Thymus (tissue), 14 donors: Measurements from ENCODE around the gene SLC12A8. TPM values are rescaled to one million over a fixed set of nuclear protein-coding genes. Genes with fewer than 3 reads are reported as not detected.

Experiments used
- DNase-seq, 9 donors: peaks; one replicate each; pipeline ENCODE4 v3.0.0-alpha.2; 2013; ENCODE audit warnings: low spot score in 9 of 9, low read depth in 6 of 9, missing footprints in 1 of 9
- H3K27ac ChIP-seq, 2 donors: one replicate each; pipeline ENCODE4 v1.5.1; 2013; ENCODE audit warnings: control low read depth in 1 of 2, low read depth in 1 of 2, low read length in 1 of 2, mild to moderate bottlenecking in 1 of 2, moderate library complexity in 1 of 2
- H3K27me3 ChIP-seq, 2 donors: one replicate each; pipeline ENCODE4 v1.5.1; 2013; ENCODE audit warnings: low read length in 1 of 2; ENCODE audit not compliant: control insufficient read depth in 2 of 2, insufficient read depth in 1 of 2
- H3K36me3 ChIP-seq, 2 donors: one replicate each; pipeline ENCODE4 v1.5.1; 2013; ENCODE audit warnings: low read length in 1 of 2, mild to moderate bottlenecking in 1 of 2, moderate library complexity in 1 of 2; ENCODE audit not compliant: control insufficient read depth in 2 of 2, insufficient read depth in 2 of 2
- H3K4me1 ChIP-seq, 2 donors: one replicate each; pipeline ENCODE4 v1.5.1; 2013; ENCODE audit warnings: low read length in 2 of 2; ENCODE audit not compliant: control insufficient read depth in 2 of 2, insufficient read depth in 2 of 2
- H3K4me3 ChIP-seq, 2 donors: one replicate each; pipeline ENCODE4 v1.5.1; 2013; ENCODE audit warnings: low read length in 2 of 2, control low read depth in 1 of 2, mild to moderate bottlenecking in 1 of 2
- H3K9me3 ChIP-seq, 2 donors: one replicate each; pipeline ENCODE4 v1.5.1; 2013; ENCODE audit warnings: low read length in 1 of 2, mild to moderate bottlenecking in 1 of 2; ENCODE audit not compliant: control insufficient read depth in 2 of 2, insufficient read depth in 1 of 2
- WGBS: extraction: QIAGEN DNeasy Blood & Tissue Kit; methylation state at CpG from one replicate; pipeline ENCODE4 v1.1.7; 2013; 5-methylcytosine and 5-hydroxymethylcytosine counted together
- long read RNA-seq, 10 donors: transcript quantifications; one replicate each; lab custom pipeline, GENCODE V29; 2026
- polyA plus RNA-seq: library from polyadenylated mRNA; stranded (reverse); fragments of 200-250 nt; gene quantifications from one replicate; pipeline ENCODE4 v1.2.3, GENCODE V29; 2013
- total RNA-seq: library from RNA; stranded (reverse); fragments of 120-200 nt; gene quantifications from one replicate; pipeline ENCODE4 v1.2.4, GENCODE V29; 2013
- donor health status: healthy.

SLC12A8 gene, protein sequence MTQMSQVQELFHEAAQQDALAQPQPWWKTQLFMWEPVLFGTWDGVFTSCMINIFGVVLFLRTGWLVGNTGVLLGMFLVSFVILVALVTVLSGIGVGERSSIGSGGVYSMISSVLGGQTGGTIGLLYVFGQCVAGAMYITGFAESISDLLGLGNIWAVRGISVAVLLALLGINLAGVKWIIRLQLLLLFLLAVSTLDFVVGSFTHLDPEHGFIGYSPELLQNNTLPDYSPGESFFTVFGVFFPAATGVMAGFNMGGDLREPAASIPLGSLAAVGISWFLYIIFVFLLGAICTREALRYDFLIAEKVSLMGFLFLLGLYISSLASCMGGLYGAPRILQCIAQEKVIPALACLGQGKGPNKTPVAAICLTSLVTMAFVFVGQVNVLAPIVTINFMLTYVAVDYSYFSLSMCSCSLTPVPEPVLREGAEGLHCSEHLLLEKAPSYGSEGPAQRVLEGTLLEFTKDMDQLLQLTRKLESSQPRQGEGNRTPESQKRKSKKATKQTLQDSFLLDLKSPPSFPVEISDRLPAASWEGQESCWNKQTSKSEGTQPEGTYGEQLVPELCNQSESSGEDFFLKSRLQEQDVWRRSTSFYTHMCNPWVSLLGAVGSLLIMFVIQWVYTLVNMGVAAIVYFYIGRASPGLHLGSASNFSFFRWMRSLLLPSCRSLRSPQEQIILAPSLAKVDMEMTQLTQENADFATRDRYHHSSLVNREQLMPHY
- 0.94 TPM for total RNA-seq
- polyA plus RNA-seq = 0.80 TPM
- long read RNA-seq, donor 1, partial matches to known transcripts = 0 of 1 reads
- long read RNA-seq, donor 1, other reads (novel, unspliced or antisense) = 0 of 1 reads
- long read RNA-seq, donor 2 = 0 reads
- long read RNA-seq, donor 3 = 0 reads
- long read RNA-seq, donor 4 = 0 reads
- long read RNA-seq, donor 5, partial matches to known transcripts = 0 of 1 reads
- long read RNA-seq, donor 5, other reads (novel, unspliced or antisense) = 0 of 1 reads
- long read RNA-seq, donor 6 = 0 reads
- long read RNA-seq, donor 7 = 0 reads
- long read RNA-seq, donor 8 = 0 reads
- long read RNA-seq, donor 9 = 0 reads
- long read RNA-seq, donor 10 = 0 reads

DNA sequence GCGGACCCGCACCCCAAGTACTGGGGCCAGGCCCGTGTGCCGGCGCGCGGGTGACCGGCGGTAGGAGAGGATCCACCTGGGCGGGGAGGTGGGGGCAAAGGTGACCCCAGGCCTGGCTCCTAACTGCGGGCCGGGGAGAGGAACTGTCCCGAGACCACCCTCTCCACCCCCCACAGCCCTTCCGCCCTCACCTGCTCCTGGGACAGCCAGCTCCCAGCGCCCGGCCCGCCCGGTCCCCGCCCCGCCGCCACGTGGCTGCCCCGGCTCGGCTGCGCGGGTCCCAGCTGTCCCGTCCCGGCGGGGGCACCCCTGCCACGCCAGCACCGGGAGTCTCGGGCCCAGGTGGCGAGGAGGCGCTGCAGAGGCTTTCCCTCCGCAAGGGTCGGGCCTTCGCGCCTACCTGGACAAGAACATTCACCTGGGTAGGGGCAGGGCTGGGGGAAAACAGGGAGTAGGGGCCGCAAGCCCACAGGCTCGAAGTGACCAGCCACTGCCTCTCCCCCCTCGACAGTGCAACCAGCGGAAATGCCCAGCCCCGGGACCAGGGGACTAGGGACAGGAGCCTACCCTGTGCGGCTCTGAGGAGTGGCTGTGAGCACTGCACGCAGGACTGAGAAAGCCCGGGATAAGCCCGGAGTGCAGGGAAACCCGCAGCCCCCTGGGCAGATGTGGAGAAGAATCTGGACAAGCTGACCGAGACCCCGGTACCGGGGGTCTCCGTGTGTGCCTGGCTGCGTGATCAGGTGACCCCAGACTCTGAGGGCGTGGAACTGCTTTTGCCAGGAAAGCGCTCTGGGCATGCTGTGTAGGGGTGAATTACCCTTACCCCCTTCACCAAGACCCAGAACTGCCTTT lies at the start of gene SLC12A8:
Gene SLC12A8 (minus strand): TSS at position 240 of the 855 bp plus-strand sequence. CDS start 1,399 bp downstream, outside the sequence.
- H3K4me3 ChIP-seq = peak within 1 kb of the TSS in 1 of 2 donors; percentile 33
- DNase-seq = no peak
- no peaks in the 10 kb centered on the region for H3K36me3 ChIP-seq
- H3K27me3 ChIP-seq = peaks cover 38 to 59% of the 10 kb centered on the region in 2 donors
- no peak within 1 kb of the TSS for H3K27ac ChIP-seq
- H3K9me3 ChIP-seq = peaks cover 0 to 7% of the 10 kb centered on the region in 2 donors
- peaks cover 2% of the 10 kb centered on the region in 2 donors for H3K4me1 ChIP-seq
- WGBS = 9% methylated on average over 55 of the region's 55 CpGs

DNA sequence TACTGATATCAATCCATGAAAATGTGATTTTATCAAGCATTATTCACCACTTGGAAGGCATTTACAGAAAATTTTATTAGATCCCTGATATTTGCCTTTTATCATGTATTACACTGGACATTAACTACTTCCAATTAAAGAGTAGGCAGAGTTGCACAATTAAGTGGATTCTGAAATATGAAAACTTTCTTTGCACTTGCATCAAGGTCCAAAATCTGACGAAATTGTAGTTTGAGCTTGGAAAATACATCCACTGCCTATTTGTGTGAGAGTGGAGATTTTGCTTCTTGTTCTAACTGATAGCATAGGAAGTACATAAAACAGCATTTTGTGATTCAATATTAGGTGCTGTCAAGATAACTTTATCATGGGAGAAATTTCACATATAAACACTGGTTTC lies 49.6 kb upstream of the SLC12A8 start:
- Histone ChIP-seq H3K36me3 (peaks cover 0 to 10% of the 10 kb centered on the region in 2 donors), H3K9me3 (peaks cover 0 to 3% of the 10 kb centered on the region in 2 donors), H3K27me3 (no peaks in the 10 kb centered on the region), H3K4me1 (no peaks in the 10 kb centered on the region), H3K27ac (no peak overlapping the region), H3K4me3 (no peak overlapping the region)
- 97% methylated on average over 1 of the region's 1 CpG for WGBS
- DNase-seq = no peak

DNA sequence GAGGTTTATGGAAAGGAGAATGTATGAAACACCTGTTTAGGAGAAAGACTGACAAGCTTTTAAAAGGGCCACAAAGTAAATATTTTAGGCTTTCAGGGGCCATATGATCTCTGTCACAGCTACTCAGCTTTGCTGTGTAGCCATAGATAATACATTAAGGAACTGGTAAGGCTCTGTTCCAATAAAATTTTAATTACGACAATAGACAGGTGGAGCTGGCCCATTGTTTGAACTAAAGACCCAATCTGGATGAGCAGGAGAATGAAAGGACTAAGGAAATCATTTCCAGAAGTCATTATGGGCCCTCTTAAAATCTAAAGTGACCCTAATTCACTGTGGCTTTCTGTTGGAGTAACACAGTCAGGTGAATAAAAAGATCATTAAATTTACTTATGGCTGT lies 48.5 kb upstream of the SLC12A8 start:
- 100% methylated on average over 1 of the region's 1 CpG for WGBS
- peaks cover 0 to 6% of the 10 kb centered on the region in 2 donors for H3K9me3 ChIP-seq

DNA sequence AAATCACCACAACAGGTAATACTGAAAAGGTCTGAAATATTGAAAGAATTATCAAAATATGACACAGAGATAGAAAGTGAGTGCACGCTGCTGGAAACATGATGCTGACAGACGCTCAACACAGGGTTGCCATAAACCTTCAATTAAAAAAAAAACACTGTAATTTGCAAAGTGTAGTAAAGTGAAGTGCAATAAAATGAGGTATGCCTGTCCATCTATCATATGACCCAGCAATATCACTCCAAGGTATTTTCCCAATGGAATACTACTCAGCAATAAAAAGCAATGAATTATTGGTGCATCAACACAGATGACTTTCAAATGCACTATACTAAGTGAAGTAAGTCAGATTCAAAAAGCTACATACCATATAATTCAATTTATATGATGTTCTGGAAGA lies 47.6 kb upstream of the SLC12A8 start:
- no peak overlapping the region for H3K4me3 ChIP-seq
- DNase-seq = no peak
- H3K9me3 ChIP-seq = peaks cover 0 to 6% of the 10 kb centered on the region in 2 donors
- 98% methylated on average over 2 of the region's 2 CpGs for WGBS
- peaks cover 0 to 9% of the 10 kb centered on the region in 2 donors for H3K36me3 ChIP-seq
- no peaks in the 10 kb centered on the region for H3K4me1 ChIP-seq
- no peak overlapping the region for H3K27ac ChIP-seq
- no peaks in the 10 kb centered on the region for H3K27me3 ChIP-seq

More for the DNA sequence above, 48.5 kb upstream of the SLC12A8 start:
- peaks cover 0 to 10% of the 10 kb centered on the region in 2 donors for H3K36me3 ChIP-seq
- no peak overlapping the region for H3K27ac ChIP-seq
- no peak overlapping the region for H3K4me3 ChIP-seq
- no peaks in the 10 kb centered on the region for H3K27me3 ChIP-seq
- DNase-seq = no peak
- no peaks in the 10 kb centered on the region for H3K4me1 ChIP-seq

DNA sequence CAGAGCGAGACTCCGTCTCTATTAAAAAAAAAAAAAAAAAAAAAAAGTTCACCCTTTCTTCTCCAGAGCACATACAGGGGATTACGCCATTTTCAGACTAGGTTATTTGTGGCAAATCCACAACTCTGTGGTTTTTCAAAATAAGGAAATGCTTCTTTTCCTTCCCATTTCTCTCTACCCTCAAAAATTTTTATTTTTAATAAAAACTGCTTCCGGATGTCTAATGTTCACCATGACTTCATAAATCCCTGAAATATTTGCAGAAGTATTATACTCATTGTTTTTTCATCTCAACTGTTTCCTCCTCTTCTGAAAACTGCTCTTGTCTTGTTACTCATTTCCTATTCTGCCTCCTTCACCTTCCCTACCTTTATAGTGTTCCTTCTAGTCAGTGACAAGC lies 45.0 kb upstream of the SLC12A8 start:
- Histone ChIP-seq H3K4me3 (no peak overlapping the region), H3K4me1 (no peaks in the 10 kb centered on the region), H3K27ac (no peak overlapping the region), H3K9me3 (peaks cover 0 to 6% of the 10 kb centered on the region in 2 donors), H3K36me3 (no peaks in the 10 kb centered on the region), H3K27me3 (no peaks in the 10 kb centered on the region)
- 87% methylated on average over 4 of the region's 4 CpGs for WGBS
- DNase-seq = no peak

DNA sequence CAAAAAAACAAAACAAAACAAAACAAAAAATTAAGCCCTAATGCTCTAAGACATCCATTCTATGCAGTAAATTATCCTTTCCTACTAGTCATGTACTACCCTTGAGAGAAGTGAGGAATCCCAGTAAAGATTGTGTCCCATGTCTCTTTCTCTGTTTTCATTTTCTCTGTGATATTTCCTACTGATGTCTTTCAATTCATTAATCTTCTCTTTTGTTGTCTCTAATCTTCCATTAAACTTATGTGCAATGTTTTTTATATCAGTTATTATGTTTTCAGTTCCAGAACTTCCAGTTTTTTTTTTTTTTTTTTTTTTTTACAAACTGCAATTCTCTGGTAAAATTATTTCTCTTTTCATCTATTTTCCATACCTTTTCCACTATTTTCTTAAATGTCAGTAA lies 44.1 kb upstream of the SLC12A8 start:
- no peaks in the 10 kb centered on the region for H3K4me1 ChIP-seq
- peaks cover 0 to 6% of the 10 kb centered on the region in 2 donors for H3K9me3 ChIP-seq
- H3K36me3 ChIP-seq = no peaks in the 10 kb centered on the region
- no peak for DNase-seq
- no peak overlapping the region for H3K4me3 ChIP-seq
- H3K27ac ChIP-seq = no peak overlapping the region
- H3K27me3 ChIP-seq = no peaks in the 10 kb centered on the region

DNA sequence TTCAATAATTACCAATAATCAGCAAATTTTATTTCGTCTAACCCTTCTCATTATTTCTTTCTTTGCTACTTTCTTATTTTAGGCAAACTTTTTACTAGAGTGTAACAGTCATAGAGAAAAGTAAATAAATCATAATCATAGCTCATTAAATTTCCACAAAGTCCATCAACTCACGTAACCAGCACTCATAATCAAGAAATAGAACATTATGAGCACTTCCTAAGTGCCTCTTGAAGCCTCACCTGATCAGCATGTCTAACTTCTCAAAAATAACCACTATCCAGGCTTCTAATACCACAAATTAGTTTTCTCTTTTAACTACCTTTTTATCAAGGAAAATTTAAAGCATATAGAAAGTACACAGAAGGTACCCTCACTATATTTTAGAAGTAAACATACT lies 38.4 kb upstream of the SLC12A8 start:
- 99% methylated on average over 2 of the region's 2 CpGs for WGBS
- Histone ChIP-seq H3K4me1 (no peaks in the 10 kb centered on the region), H3K9me3 (no peaks in the 10 kb centered on the region), H3K36me3 (no peaks in the 10 kb centered on the region), H3K27me3 (no peaks in the 10 kb centered on the region), H3K4me3 (no peak overlapping the region), H3K27ac (no peak overlapping the region)
- DNase-seq = no peak

DNA sequence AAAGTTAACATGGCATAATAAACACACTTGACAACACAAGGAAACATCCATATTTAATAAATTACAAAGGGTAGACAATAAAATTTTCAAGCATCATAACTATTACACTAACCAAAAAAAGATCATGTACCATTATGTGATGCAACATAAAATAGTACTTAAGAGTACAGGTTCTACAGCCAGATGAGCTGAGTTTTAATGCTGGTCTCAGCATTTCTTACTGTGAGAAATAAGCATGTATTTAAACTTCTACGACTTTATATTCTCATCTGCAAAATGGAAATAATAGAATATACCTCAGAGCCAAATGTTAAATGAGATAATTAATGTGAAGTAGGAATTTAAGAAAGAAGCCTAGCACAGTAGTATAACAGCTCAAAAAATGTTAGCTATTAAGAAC lies 33.7 kb upstream of the SLC12A8 start:
- no peak overlapping the region for H3K27ac ChIP-seq
- H3K36me3 ChIP-seq = peaks cover 0 to 3% of the 10 kb centered on the region in 2 donors
- H3K4me1 ChIP-seq = no peaks in the 10 kb centered on the region
- H3K27me3 ChIP-seq = no peaks in the 10 kb centered on the region
- WGBS = 100% methylated on average over 1 of the region's 1 CpG
- DNase-seq = no peak
- no peaks in the 10 kb centered on the region for H3K9me3 ChIP-seq
- H3K4me3 ChIP-seq = no peak overlapping the region
